ENCODE measurements around the gene CDK19.

CDK19 gene

DNA sequence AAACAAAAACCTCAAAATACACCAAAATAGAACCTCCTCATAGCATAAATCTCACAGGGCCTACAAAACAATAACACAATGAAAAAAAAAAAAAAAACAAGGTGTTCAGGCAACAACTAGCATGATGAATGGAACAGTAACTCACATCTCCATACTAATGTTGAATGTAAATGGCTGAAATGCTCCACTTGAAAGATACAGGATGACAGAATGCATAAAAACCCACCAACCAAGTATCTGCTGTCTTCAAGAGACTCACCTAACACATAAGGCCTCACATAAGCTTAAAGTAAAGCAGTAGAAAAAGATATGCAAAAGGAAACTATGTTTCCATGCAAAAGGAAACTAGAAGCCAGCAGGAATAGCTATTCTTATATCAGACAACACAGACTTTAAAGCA is 121.3 kb downstream of the CDK19 start:
- DNase-seq = no peak

DNA sequence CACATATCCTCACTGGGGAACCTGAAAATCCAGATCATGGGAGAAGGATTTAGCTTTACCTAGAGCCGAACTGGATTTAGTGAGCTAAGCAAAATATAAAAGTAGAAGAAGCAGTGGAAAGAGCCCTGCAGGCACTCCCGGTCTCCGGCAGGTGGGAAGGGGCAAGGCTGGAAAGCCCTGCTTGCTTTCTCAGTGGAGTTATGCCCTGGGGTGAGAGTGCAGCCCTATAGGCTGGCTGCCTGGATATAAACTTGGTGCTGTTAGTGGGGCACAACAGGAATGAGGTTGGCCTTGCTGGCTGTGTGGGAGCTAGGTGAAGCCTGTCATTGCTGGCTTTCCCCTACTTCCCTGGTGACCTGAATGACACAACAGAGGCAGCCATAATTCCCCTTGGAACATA is 122.0 kb downstream of the CDK19 start:
- no peak for DNase-seq

DNA sequence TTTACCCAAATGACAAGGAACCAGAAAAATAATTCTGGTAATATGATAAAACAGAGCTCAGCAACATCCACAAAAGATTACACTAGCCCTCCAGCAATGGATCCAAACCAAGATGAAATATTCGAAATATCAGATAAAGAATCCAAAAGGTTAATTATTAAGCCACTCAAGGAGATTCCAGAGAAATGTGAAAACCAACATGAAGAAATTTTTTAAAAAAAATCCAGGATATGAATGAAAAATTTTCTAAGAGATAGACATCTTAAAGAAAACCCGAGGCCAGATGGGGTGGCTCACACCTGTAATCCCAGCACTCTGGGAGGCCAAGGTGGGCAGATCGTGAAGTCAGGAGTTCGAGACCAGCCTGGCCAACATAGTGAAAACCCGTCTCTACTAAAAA is 124.4 kb downstream of the CDK19 start:
- DNase-seq = no peak

DNA sequence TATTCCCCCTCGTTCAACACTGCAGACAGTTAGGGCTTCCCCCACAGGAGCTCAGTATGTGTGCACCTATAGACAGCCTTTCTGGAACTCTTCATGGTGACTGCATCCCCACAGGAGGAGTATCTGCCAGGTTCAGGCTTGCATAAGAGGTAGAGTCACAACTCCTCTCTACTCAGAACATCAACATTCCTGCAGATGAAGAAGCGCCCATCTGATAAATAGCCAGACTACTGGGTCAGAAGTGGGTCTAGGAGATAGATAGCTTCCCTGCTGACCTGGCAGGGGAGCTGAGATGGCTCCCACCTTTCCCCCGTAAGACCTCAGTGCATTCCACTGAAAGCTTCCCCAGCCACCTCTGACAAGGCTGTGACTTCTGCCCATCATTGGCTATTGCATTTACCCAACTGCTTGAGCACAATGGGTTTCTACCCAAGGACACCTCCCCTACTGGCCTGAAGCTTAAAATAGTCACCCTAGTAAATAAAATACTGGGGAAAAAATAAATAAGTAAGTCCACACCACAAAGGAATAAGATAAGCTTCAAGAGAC is 125.1 kb downstream of the CDK19 start:
- DNase-seq = no peak

DNA sequence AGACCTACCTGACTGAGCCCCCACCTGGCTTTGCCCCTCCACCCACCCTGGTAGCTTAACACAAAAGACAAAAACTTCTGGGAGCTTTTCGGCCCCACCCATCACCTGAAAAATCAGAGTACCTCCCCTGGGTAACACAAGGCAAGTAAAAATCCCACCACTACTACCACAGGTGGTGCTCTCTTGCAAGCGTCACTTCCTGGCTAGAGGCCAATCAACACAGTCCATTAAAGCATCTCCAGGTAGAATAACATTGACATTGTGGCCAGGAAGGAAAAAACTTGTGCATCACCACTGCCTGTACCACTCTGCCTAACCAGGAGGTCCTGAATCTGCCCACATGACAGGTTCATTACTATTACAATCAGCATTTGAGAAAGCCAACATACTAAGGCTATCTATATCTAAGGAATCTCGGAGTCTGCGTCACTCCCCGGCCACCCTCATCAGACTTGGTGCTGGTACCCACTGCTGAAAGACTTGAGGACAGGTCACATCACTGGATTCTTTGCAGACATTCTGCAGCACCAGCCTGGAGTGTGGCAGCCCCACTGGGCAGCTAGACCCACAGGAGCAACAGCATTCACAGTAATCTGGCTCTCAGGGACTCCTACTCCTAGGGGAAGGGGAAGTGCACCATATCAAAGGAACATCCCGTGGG is 125.9 kb downstream of the CDK19 start:
- no peak for DNase-seq

DNA sequence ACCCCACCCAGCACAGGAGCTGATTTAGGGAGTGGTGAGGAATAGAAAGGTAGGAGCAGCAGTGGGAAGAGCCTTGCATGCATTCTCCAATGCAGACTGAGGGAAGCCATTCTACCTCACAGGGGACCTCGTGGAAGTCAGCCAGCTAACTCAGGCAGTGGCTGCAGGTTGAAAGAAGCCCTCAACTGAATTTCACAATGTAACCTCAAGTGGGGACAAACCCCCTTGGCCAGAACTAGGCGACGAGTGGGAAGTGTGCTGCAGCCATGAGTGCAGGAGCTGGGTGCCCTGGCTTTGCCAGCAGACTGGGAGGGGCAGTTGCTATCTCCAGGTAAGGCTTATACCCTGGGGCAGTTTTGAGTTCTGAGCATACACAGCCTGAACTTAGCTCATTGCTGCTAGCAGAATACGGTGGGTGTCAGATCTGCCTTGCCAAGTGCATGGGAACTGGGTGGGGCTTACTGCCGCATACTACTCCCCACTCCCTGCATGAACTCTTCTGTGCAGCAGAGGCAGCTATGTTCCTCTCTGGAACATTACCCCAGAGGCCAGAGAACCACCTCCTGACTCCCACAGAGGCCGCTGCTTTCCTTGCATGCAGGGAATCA is 126.5 kb downstream of the CDK19 start:
- no peak for DNase-seq

DNA sequence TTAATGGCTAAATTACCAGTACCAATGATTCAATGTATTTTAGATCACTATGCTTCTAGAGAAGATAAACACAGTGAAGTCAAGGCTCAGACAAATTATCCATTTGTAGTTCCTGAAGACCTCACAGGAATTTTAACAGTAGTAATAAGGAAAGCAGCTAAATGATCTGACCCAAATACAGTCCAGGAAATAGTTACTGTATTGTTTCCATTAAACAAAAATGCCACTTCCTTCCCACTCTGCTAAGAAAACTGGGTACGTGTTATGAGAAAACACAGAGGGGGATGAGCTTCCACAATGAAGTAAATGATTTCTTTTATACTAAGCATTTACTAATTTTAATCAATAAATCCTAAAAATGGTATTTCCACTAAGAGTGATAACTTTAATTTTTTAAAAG is 127.9 kb downstream of the CDK19 start:
- no peak for DNase-seq

DNA sequence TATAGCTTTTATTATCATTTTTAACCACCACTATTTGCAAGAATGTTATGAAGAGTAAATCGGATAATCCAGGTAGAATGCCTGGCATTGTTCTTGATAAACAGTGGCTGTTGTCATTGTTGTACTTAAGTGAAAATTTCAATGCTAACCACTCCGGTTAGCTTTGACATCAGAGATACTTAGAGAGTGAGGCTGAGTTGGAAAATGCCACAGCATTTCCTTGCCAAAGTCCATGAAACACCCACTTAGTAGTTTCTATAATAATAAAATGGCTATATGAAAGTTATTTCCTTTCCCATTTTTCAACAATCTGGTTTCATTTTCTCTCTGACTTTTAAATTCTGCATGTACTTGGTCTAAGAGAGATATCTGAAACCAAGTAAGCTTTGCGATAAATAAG is 132.0 kb downstream of the CDK19 start:
- no peak for DNase-seq

DNA sequence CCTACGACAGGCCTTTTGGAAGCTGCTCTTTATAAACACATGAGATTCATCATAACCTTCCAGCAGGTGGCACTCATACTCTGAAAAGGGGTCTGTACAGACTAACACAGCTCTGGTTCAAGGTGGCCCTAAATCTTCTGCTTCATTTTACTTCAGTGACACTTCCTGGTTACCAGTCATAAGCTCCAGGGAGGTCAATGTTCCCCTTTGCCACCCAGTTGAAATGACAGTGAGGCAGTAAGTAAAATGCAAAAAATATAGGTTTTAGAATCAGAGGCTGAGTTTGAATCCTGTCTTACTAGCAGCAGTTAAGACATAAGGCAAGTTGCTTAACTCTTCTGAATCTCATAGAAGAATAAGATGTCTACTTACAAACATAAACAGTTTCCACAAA is 132.8 kb downstream of the CDK19 start:
- DNase-seq = no peak

DNA sequence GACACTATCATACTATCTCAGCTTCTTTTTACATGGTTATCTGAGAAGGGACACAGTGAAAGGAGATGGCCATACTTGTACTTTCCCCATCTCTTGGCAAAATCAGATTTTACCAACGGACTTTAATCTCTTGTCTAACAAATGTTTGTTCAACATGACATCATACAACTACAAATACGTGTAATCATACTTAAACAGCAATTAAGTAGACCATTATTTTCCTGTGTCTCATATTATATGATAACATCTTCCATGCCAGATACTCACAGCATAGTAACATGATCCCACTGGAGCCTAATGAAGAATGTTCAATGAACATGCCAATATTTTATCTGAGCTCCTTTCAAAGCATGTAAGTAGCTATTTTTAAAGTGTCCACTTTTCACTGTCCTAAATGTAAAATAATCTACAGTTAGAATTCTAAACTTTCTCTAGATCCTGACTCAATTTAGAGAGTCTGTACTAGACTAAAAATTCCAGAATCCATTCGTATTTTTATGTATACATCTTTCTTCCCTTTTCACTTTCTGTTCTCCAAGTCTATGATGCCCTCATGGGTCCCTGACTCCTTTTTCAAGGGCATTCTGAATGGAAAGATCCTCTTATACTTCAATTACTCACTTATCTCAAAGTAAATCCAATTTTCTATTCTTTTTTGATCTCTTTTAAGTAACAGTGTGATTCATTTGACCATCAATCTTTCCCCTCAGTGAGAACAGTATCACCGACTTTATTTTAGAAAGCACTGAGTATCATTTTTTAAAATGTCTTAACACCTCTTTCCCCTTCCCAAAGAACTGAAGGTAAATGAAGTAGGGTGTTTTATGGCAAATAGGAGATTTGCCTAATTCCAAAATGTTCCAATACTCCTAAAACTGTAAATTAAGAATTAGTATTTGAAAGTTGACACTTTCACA is 133.5 kb downstream of the CDK19 start:
- DNase-seq = no peak

DNA sequence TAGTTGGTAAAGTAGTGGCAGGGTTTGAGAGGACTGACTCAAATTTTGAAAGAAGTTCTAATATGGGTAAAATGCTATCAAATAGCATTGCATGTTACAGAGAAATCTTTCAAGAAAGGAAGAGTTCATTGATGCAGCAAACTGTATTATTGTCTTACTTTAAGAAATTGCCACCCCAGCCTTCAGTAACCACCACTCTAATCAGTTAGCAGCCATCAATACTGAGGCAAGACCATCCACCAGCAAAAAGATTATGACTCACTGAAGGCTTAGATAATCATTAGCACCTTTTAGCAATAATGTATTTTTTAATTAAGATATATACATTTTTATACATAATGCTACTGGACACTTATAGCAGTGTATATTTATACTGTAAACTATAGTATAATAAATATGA is 138.9 kb downstream of the CDK19 start:
- DNase-seq = no peak

DNA sequence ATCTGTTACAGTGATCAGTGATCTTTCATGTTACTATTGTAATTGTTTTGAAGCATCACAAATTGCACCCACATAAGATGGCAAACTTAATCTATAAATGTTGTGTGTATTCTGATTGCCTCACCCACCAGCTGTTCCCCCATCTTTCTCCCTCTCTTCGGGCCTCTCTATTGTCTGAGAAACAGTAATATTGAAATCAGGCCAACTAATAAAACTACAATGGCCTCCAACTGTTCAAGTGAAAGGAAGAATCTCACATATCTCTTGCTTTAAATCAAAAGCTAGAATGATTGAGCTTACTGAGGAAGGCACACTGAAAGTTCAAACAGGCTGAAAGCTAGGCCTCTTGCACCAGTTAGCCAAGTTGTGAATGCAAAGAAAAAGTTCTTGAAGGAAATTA is 141.2 kb downstream of the CDK19 start:
- DNase-seq = no peak

DNA sequence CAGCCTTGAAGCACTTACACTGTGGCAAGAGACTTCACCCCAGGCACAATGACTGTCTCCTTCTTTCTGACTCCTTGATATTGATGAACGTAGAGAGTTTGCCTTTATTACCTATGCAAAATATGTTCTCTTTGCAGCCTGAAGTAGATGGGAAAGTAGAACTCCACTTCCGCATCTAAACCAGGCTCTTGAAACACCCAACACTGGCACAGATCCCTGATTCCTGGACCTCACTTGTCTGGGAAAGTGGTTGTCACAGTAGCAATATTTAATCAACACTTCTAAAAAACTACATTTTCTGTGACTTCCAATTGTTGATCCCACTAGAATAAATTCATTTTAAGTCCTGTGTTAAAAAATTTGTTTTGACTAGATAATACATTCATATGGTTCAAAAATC is 143.1 kb downstream of the CDK19 start:
- no peak for DNase-seq

DNA sequence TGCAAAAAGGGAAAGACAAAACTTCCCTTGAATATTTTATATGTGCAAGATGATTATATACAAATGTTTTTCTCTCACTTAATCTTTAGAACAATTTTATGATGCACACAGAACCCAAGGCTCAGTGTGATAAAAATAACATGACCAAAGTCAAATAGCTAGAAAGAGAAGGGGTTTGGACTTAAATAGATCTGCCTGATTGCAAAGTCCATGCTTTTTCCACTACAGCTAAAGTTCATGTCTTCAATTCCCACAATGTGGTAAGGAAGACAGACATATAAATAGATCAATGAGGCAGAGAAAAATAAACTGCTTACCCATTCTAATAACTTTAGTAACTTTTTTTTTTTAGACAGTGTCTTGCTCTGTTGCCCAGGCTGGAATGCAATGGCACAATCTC is 143.8 kb downstream of the CDK19 start:
- DNase-seq = no peak

DNA sequence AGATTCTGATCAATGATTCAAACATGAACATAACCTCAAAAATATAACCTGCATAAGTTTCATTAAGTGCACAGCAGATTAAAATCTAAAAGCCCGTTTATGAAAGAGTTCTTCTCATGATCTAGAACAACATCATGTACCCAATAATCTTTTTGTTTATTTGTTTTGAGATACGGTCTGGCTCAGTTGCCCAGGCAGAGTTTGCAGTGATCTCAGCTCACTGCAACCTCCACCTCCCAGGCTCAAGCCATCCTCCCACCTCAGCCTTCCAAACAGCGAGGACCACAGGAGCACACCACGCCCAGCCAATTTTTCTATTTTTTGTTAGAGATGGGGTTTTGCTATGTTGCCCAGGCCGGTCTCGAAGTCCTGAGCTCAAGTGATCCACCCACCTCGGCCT is 149.7 kb downstream of the CDK19 start:
- no peak for DNase-seq

DNA sequence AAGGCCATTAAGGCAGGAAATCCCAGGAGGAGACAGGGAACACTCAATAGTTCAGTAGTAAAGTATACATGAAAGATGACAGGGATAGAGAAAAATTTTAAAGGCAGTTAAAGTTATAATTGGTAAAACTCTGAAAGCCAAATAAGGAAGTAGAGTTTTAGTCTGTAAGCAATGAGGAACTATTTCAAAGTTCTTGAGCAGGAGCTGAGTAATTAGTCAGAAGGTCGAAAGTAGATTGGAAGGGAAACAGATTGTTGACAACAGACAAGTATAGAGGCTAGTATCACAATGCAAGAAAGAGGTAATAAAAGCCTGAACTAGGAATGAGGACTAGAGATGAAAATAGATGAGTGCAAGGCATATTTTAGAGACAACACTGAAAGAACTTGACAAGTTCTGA is 150.3 kb downstream of the CDK19 start:
- DNase-seq = no peak

DNA sequence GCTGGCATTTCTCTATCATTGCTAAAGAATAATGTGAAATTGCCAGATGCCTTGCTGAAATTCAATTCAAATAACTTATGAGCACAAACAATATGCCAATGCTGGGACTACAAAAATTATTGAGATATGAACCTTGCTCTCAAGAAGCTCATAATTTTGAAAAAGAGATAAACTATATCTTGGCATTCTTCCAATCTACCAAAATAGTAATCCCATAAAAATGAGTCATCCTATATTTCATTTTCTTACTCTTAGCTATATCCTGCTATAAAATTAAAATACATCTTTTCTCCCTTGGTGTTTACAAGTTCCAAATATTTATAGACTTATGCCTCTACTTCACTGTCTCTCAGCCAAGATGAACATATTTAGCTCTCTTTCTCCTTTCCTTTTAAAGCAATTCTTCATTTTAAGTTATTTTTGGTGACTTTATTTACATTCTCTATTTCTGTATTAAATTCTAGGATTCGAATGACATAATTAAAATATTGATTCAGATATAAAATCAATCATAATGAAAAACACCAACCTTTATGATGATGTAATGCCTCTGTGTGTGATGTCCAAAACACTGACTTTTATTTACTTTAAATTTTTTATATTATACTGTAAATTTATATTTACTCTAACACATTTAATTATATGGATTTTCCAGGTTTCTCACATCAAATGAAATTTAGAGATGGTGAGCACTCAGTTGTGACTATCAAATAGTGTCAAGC is 152.6 kb downstream of the CDK19 start:
- DNase-seq = no peak

DNA sequence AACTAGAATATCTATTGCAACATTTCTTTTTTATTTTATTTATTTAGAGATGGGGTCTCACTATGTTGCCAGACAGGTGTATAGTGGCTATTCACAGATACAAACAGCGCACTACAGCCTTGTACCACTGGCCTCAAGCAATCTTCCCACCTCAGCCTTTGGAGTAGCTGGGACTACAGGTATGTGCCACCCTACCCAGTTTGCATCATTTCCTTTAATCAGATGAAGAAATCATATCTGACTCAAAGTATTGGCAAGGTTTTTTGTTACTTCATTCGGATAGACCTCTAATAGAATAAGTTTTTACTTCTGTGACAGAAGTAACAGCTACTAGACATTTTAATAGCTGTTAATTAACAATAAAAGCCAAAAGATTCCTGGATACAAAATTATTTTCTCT is 153.9 kb downstream of the CDK19 start:
- DNase-seq = no peak

DNA sequence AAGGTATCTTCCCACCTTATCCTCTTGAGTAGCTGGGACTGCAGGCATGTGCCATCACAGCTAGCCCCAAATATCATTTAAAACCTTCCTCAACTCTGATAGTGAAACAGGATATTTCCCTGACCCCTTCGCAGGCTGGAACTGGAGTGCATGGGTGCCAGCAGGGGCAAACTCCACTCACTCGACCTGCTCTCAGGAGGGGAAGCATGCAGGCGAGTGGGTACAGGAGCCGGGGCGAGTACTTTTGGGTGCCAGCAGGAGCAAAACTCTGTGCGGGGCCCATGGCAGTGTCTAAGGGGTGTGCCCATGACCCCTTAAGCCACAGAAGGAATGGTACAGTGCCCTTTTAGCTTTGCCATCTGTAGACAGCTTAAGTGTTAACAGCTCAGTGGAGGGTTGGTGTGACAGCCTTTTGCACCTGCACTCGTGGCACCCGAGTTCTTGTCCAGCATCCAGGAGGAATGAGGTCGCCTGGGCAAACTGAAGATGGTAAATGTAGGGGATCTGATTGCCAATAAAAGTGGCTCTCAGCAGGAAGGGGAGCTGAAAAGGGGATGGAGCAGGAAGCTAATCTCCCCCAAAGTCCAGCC is 155.1 kb downstream of the CDK19 start:
- DNase-seq = no peak

DNA sequence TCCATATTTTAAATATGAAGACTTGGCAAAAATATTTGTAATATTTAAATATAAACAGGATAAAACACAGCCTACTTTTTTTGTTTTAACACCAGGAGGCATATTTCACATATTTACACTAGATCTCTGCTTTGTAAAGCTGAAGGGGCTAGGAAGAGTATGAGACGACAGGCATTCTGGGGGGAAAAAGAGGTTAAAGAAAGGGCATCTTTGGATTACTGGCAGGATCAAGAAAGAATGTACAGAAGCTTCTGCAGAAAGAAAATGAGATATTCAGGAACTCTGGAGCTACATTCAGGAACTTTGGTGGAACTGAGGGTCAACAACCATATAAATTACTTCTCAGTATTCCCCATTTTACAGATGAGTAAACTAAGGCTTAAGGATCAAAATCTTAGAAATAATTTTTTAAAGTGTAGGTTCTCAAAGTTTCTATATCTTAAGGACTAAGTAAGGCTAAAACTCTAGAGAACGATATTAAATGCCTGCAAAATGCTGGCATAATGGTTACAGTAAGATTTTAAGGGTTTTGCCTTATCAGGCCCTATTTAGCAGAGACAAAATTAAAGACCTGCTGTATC is 156.5 kb downstream of the CDK19 start:
- no peak for DNase-seq

DNA sequence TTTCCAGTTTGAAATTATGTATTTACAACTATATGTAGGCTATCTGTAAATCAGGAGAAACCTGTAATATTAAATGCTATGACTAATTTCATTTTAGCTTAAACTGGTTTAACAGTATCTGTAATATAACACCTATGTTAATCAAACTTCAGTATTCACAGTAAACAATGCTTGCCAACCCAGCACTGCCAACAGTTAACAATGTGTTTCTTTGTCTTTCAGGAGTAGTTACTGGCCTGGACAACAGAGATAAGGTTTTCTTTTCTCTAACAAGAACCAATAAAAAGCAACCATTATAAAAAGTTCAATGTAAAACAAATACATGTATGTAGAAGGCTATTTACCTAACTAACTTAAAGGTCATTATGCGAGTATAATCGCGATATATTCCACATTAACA is 158.8 kb downstream of the CDK19 start:
- no peak for DNase-seq

DNA sequence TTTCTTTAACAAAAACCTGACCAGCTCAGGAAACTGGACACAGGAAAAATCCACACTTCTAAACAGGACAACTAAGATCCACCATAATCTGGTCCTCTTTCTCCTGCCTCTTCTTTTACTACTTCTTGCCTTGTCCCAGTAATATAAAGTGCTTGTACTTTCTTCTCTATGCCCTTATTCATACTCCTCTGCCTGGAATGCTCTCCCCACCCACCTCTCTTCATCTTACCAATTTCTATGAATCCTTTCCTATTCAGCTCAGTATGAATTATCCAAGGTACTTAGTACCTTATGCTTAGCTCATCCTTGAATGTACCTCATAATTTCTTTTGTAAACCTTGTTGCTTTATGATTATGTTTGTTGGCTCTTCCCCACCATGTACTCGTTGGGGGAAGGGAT is 159.4 kb downstream of the CDK19 start:
- DNase-seq = no peak
